Fibroblast of lung (primary cell): ENCODE measurements around the gene HERC3. TPM values are rescaled to one million over a fixed set of nuclear protein-coding genes. Genes with fewer than 3 reads are reported as not detected.
A peak's percentile ranks its signal among the peaks of the same experiment; 100 is the strongest.

Experiments
- DNase-seq, 2 donors: peaks; one replicate each; pipeline versions ENCODE4 v3.0.0 to v3.0.0-alpha.2; 2010; ENCODE audit warnings: low read depth in 2 of 2
- H2AFZ ChIP-seq: 2 replicates; pipeline ENCODE4 v1.5.1; 2012; ENCODE audit warnings: low read length, control low read depth, inconsistent platforms
- H3K27ac ChIP-seq: 2 replicates; pipeline ENCODE4 v1.5.1; 2011; ENCODE audit warnings: low read length, control low read depth; ENCODE audit not compliant: insufficient read depth
- H3K27me3 ChIP-seq: 2 replicates; pipeline ENCODE4 v1.5.1; 2011; ENCODE audit warnings: mild to moderate bottlenecking, low read length; ENCODE audit not compliant: control insufficient read depth, insufficient read depth
- H3K36me3 ChIP-seq: 2 replicates; pipeline ENCODE4 v1.5.1; 2011; ENCODE audit warnings: low read length; ENCODE audit not compliant: control insufficient read depth, insufficient read depth
- H3K4me1 ChIP-seq: 2 replicates; pipeline ENCODE4 v1.5.1; 2011; ENCODE audit warnings: low read length; ENCODE audit not compliant: control insufficient read depth, insufficient read depth; ENCODE audit errors: extremely low read depth
- H3K4me2 ChIP-seq: 2 replicates; pipeline ENCODE4 v1.5.1; 2011; ENCODE audit warnings: low read length, control low read depth; ENCODE audit not compliant: insufficient read depth; ENCODE audit errors: extremely low read depth
- H3K4me3 ChIP-seq, 4 experiments: fragments of 200-600 bp in 1 of 4; sonication (generic) in 1 of 4; replicated peaks in 1 of 4; 2 replicates each; pipeline ENCODE4 v1.5.1; 2011 to 2016; ENCODE audit warnings: low read length in 4 of 4, low read depth in 3 of 4, mild to moderate bottlenecking in 3 of 4, control low read depth in 2 of 4, inconsistent platforms in 1 of 4, mixed read lengths in 1 of 4; ENCODE audit not compliant: insufficient read depth in 1 of 4; ENCODE audit errors: control extremely low read depth in 1 of 4
- H3K79me2 ChIP-seq: 2 replicates; pipeline ENCODE4 v1.5.1; 2012; ENCODE audit warnings: mild to moderate bottlenecking, low read length, inconsistent platforms; ENCODE audit not compliant: control insufficient read depth, insufficient read depth
- H3K9ac ChIP-seq: 2 replicates; pipeline ENCODE4 v1.5.1; 2011; ENCODE audit warnings: mild to moderate bottlenecking, low read length, control low read depth; ENCODE audit not compliant: insufficient read depth
- H3K9me3 ChIP-seq: 2 replicates; pipeline ENCODE4 v1.5.1; 2012; ENCODE audit warnings: low read depth, low read length; ENCODE audit not compliant: control insufficient read depth, insufficient read depth
- H4K20me1 ChIP-seq: 2 replicates; pipeline ENCODE4 v1.5.1; 2011; ENCODE audit warnings: low read length; ENCODE audit not compliant: control insufficient read depth, insufficient read depth; ENCODE audit errors: extremely low read depth
- EZH2 ChIP-seq: IDR thresholded peaks from 2 replicates; pipeline ENCODE4 v1.5.1; 2012; ENCODE audit warnings: low read length, control low read depth, mild to moderate bottlenecking; ENCODE audit errors: missing control alignments
- polyA plus RNA-seq, 2 donors: library from polyadenylated mRNA; depleted of rRNA in 1 of 2; stranded (reverse) in 1 of 2; unstranded in 1 of 2; fragments of >200 nt; gene quantifications; 2 replicates each; pipeline ENCODE4 v1.2.1, GENCODE V29; 2011 to 2012; ENCODE audit warnings: missing spikeins in 1 of 2
- total RNA-seq: library from RNA; depleted of rRNA; stranded (reverse); fragments of >200 nt; gene quantifications from 2 replicates; pipeline ENCODE4 v1.2.1, GENCODE V29; 2014
- TF ChIP-seq, protein P1 (sequence below), 2 donors: IDR thresholded peaks in 1 of 2; conservative IDR thresholded peaks in 1 of 2; 1 replicate in 1 of 2; 2 replicates in 1 of 2; pipeline ENCODE4 v1.5.1; 2011 to 2012; ENCODE audit warnings: low read length in 2 of 2, control low read depth in 1 of 2, inconsistent platforms in 1 of 2, low read depth in 1 of 2, mild to moderate bottlenecking in 1 of 2

HERC3 gene
- total and polyA plus RNA-seq, 2 donors (not counting 1 experiment from before 2014, with no cell fraction given): 24.5 to 27.6 TPM

DNA sequence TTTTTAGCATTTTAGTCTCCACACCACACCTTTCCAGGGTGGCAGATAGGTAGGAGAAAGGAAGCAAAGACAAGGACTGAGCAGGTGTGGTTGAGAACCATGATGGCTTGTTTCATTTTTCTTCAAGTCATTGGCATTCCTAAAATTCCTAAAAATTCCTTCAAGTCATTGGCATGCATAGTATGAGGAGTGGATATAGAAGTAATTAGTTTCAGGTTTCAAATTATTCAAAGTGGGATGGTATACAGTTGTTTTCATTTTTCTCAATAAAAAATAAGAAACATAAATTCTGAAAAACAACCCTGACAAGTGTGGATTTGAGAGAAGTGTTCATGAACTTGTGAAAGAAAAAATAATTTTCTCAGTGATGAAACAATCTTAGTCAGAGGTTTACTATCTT, 22.3 kb upstream of the HERC3 start:
- peak in 1 of 2 donors; percentile 35 for DNase-seq
- H4K20me1 ChIP-seq: no peaks in the 10 kb centered on the region

DNA sequence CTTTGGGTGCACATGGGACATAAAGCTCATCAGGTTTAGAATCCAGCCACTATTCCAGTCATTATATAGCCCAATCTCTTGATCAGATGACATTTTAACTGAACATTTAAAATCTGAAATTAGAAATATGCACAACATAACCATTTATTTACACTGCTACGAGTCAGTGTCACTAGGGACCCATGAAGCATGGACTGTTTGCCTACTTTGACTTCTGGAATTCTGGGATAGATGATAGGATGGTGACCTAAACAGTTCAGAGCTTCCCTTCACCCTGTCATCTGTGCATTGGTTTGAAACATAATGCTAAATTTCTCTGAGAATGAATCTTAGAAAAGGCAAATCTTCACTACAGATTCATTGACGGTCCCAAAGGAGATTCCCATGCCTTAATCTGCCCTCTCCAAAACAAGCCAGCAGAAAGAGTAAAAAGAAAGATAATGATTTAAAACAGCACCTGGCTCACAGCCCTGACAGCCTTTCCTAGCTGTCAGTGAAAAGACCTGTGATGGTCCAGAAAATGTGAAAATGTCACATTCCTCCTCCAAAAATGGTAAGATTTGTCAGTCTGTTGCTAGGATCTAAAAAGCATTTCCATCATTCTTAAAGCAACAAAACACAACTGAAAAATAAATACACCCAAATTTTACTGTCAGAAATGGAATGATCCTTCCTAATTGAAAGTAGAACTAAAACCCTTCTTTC, 18.9 kb upstream of the HERC3 start:
- peak overlapping the region; percentile 39 for H3K27ac ChIP-seq
- no peaks in the 10 kb centered on the region for H3K79me2 ChIP-seq
- H3K4me1 ChIP-seq: peaks cover 15% of the 10 kb centered on the region
- H3K27me3 ChIP-seq: no peaks in the 10 kb centered on the region
- no peaks in the 10 kb centered on the region for H4K20me1 ChIP-seq
- TF ChIP-seq, protein P1, sequence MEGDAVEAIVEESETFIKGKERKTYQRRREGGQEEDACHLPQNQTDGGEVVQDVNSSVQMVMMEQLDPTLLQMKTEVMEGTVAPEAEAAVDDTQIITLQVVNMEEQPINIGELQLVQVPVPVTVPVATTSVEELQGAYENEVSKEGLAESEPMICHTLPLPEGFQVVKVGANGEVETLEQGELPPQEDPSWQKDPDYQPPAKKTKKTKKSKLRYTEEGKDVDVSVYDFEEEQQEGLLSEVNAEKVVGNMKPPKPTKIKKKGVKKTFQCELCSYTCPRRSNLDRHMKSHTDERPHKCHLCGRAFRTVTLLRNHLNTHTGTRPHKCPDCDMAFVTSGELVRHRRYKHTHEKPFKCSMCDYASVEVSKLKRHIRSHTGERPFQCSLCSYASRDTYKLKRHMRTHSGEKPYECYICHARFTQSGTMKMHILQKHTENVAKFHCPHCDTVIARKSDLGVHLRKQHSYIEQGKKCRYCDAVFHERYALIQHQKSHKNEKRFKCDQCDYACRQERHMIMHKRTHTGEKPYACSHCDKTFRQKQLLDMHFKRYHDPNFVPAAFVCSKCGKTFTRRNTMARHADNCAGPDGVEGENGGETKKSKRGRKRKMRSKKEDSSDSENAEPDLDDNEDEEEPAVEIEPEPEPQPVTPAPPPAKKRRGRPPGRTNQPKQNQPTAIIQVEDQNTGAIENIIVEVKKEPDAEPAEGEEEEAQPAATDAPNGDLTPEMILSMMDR (conservative IDR thresholded peaks at IDR 0.05 in 1 of 2, IDR thresholded peaks at IDR 0.05 in 1 of 2; ENCODE audit: low read depth in 1 of 2, low read length in 2 of 2): no peak
- no peak for TF ChIP-seq EZH2
- no peak for DNase-seq
- no peaks in the 10 kb centered on the region for H3K36me3 ChIP-seq
- H3K9me3 ChIP-seq: no peaks in the 10 kb centered on the region
- no peak overlapping the region for H3K9ac ChIP-seq
- H2AFZ ChIP-seq: peak overlapping the region; percentile 73
- H3K4me3 ChIP-seq: no peak overlapping the region
- peak overlapping the region; percentile 35 for H3K4me2 ChIP-seq

More for the DNA sequence above, 22.3 kb upstream of the HERC3 start:
- Histone ChIP-seq H3K27ac (no peak overlapping the region), H3K36me3 (no peaks in the 10 kb centered on the region), H2AFZ (no peak overlapping the region), H3K4me2 (no peak overlapping the region), H3K4me3 (no peak overlapping the region), H3K27me3 (no peaks in the 10 kb centered on the region), H3K9ac (no peak overlapping the region), H3K9me3 (no peaks in the 10 kb centered on the region), H3K4me1 (peaks cover 15% of the 10 kb centered on the region), H3K79me2 (no peaks in the 10 kb centered on the region)
- TF ChIP-seq, protein P1 (conservative IDR thresholded peaks at IDR 0.05 in 1 of 2, IDR thresholded peaks at IDR 0.05 in 1 of 2; ENCODE audit: low read depth in 1 of 2, low read length in 2 of 2): no peak
- no peak for TF ChIP-seq EZH2

DNA sequence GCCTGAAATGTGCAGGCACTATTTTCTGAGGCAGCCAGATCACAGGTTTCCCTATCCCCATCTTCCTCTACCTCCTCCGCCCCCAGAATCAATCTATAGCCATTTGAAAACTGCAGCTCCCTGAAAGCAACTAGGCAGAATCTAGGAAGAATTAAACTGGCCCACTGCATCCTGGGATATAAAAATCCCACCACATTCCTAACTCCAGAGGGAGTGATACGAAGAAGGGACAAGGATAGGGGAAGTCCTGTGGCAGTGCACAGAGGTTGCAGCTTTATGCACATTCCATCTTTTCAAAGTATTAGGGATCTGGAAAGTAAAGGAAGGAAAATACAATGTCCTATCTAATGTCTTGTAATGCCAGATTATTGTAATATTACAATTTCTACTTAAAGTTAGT, 18.3 kb upstream of the HERC3 start:
- H3K27ac ChIP-seq: peak overlapping the region; percentile 39

More for the DNA sequence above, 18.3 kb upstream of the HERC3 start:
- no peak overlapping the region for H3K4me2 ChIP-seq
- TF ChIP-seq, protein P1 (conservative IDR thresholded peaks at IDR 0.05 in 1 of 2, IDR thresholded peaks at IDR 0.05 in 1 of 2; ENCODE audit: low read depth in 1 of 2, low read length in 2 of 2): peak; percentile 15 to 53
- no peak for TF ChIP-seq EZH2
- H3K4me1 ChIP-seq: peaks cover 11% of the 10 kb centered on the region
- no peaks in the 10 kb centered on the region for H4K20me1 ChIP-seq
- no peak overlapping the region for H3K9ac ChIP-seq
- no peaks in the 10 kb centered on the region for H3K9me3 ChIP-seq
- H3K36me3 ChIP-seq: no peaks in the 10 kb centered on the region
- no peaks in the 10 kb centered on the region for H3K27me3 ChIP-seq
- H2AFZ ChIP-seq: peak overlapping the region; percentile 43
- DNase-seq: peak; percentile 16 to 35
- no peak overlapping the region for H3K4me3 ChIP-seq
- H3K79me2 ChIP-seq: no peaks in the 10 kb centered on the region
